Forelimb muscle (tissue), 1 donor: ENCODE results near the gene KLB. TPM values are rescaled to one million over a fixed set of nuclear protein-coding genes. Genes with fewer than 3 reads are reported as not detected.

ENCODE experiments used
- polyA plus RNA-seq: library from polyadenylated mRNA; unstranded; fragments of 120-200 nt; gene quantifications from one replicate; pipeline ENCODE4 v1.2.1, GENCODE V29; 2013; ENCODE audit not compliant: insufficient read length

The KLB gene
- polyA plus RNA-seq, 1 donor: 0.09 TPM

Other genes starting within 250 kb of the KLB start
- 18.8 TPM for gene WDR19, start 224.4 kb upstream of the KLB start, polyA plus RNA-seq
- 33.5 TPM for gene RFC1, start 40.6 kb upstream of the KLB start, polyA plus RNA-seq
- 830 TPM for gene RPL9, start 52.0 kb downstream of the KLB start, polyA plus RNA-seq
- gene LIAS, start 52.1 kb downstream of the KLB start, polyA plus RNA-seq: 27.7 TPM
- gene UGDH, start 120.5 kb downstream of the KLB start, polyA plus RNA-seq: 41.4 TPM
- 18.4 TPM for gene SMIM14, start 231.9 kb downstream of the KLB start, polyA plus RNA-seq